IMR-90 (cell line): Measurements from ENCODE around the gene TNNT1. TPM values are rescaled to one million over a fixed set of nuclear protein-coding genes. Genes with fewer than 3 reads are reported as not detected.

Source experiments
- ATAC-seq: fragments of 200-7000 bp; cut with Tn5 transposase; 2 replicates; pipeline ENCODE4 v1.9.1; 2020; ENCODE audit warnings: low read depth, mild to moderate bottlenecking, moderate library complexity
- BruUV-seq: library from RNA; stranded (reverse); fragments of 400-500 nt; replicated peaks from 2 replicates; lab custom pipeline; 2021; lab: Mats Ljungman, UMichigan
- CTCF ChIA-PET: fragments of 300-600 bp; formaldehyde crosslinking; extraction: SDS; loops from one replicate; lab custom pipeline; 2021; ENCODE audit warnings: antibody characterized with exemption; lab: Yijun Ruan, JAX
- POLR2A ChIA-PET: fragments of 300-600 bp; sonication (Branson Sonifier 250); formaldehyde crosslinking; loops from one replicate; lab custom pipeline; 2022; ENCODE audit warnings: antibody characterized with exemption; ENCODE audit not compliant: unreplicated experiment; lab: Charles Lee
- DNase-seq: peaks from one replicate; pipeline ENCODE4 v3.0.0; 2013
- H2AFZ ChIP-seq: replicated peaks from 2 replicates; pipeline ENCODE3; 2013; ENCODE audit warnings: low read length, mild to moderate bottlenecking; ENCODE audit not compliant: poor library complexity
- H2AK5ac ChIP-seq: 2 replicates; pipeline ENCODE4 v1.6.1; 2013; ENCODE audit warnings: low read depth, low read length, inconsistent platforms
- H2AK9ac ChIP-seq: replicated peaks from 2 replicates; pipeline ENCODE3; 2013; ENCODE audit warnings: mild to moderate bottlenecking, low read depth, low read length, moderate library complexity; ENCODE audit not compliant: poor library complexity
- H2BK120ac ChIP-seq: 2 replicates; pipeline ENCODE4 v1.6.1; 2013; ENCODE audit warnings: low read depth, low read length, inconsistent platforms
- H2BK15ac ChIP-seq: 3 replicates; pipeline ENCODE4 v1.6.1; 2013; ENCODE audit warnings: low read depth, low read length, inconsistent platforms
- H2BK20ac ChIP-seq: 2 replicates; pipeline ENCODE4 v1.6.1; 2013; ENCODE audit warnings: low read depth, mild to moderate bottlenecking, inconsistent platforms, low read length, moderate library complexity
- H2BK5ac ChIP-seq: 2 replicates; pipeline ENCODE4 v1.6.1; 2013; ENCODE audit warnings: mild to moderate bottlenecking, low read depth, low read length, inconsistent platforms; ENCODE audit not compliant: poor library complexity, severe bottlenecking
- H3K14ac ChIP-seq: replicated peaks from 2 replicates; pipeline ENCODE4 v1.6.1; 2013; ENCODE audit warnings: low read depth, low read length, inconsistent platforms
- H3K18ac ChIP-seq: 2 replicates; pipeline ENCODE4 v1.6.1; 2013; ENCODE audit warnings: low read depth, low read length, control low read depth
- H3K23ac ChIP-seq: 2 replicates; pipeline ENCODE4 v1.6.1; 2013; ENCODE audit warnings: low read depth, low read length, inconsistent platforms
- H3K27ac ChIP-seq: 2 replicates; pipeline ENCODE4 v1.5.1; 2013; ENCODE audit warnings: mild to moderate bottlenecking, control low read depth, low read length; ENCODE audit not compliant: insufficient read depth
- H3K27me3 ChIP-seq: 2 replicates; pipeline ENCODE4 v1.6.1; 2013; ENCODE audit warnings: low read length; ENCODE audit not compliant: control insufficient read depth, insufficient read depth
- H3K36me3 ChIP-seq: 2 replicates; pipeline ENCODE4 v1.6.1; 2013; ENCODE audit warnings: low read length, mixed read lengths; ENCODE audit not compliant: control insufficient read depth, insufficient read depth
- H3K4ac ChIP-seq: 2 replicates; pipeline ENCODE4 v1.6.1; 2013; ENCODE audit warnings: low read depth, low read length, inconsistent platforms
- H3K4me1 ChIP-seq: 2 replicates; pipeline ENCODE4 v1.6.1; 2013; ENCODE audit warnings: low read length, mixed read lengths; ENCODE audit not compliant: control insufficient read depth, insufficient read depth
- H3K4me2 ChIP-seq: 2 replicates; pipeline ENCODE4 v1.6.1; 2013; ENCODE audit warnings: low read depth, mild to moderate bottlenecking, control low read depth, low read length, moderate library complexity
- H3K4me3 ChIP-seq: 2 replicates; pipeline ENCODE4 v1.5.1; 2013; ENCODE audit warnings: low read depth, mild to moderate bottlenecking, control low read depth, low read length, moderate library complexity; ENCODE audit not compliant: insufficient read depth
- H3K56ac ChIP-seq: 2 replicates; pipeline ENCODE4 v1.6.1; 2013; ENCODE audit warnings: low read length, inconsistent platforms; ENCODE audit not compliant: insufficient read depth; ENCODE audit errors: extremely low read depth
- H3K79me1 ChIP-seq, 2 experiments: 2 replicates each; pipeline ENCODE4 v1.6.1; 2013; ENCODE audit warnings: low read length in 2 of 2, inconsistent platforms in 1 of 2, low read depth in 1 of 2
- H3K9ac ChIP-seq: 2 replicates; pipeline ENCODE4 v1.6.1; 2013; ENCODE audit warnings: low read depth, low read length, control low read depth
- H3K9me1 ChIP-seq: 2 replicates; pipeline ENCODE4 v1.6.1; 2013; ENCODE audit warnings: low read length, inconsistent platforms; ENCODE audit not compliant: insufficient read depth
- H3K9me3 ChIP-seq: 2 replicates; pipeline ENCODE4 v1.6.1; 2013; ENCODE audit warnings: low read length; ENCODE audit not compliant: control insufficient read depth, insufficient read depth
- H4K20me1 ChIP-seq: 2 replicates; pipeline ENCODE4 v1.6.1; 2013; ENCODE audit warnings: low read length, inconsistent platforms; ENCODE audit not compliant: insufficient read depth
- H4K5ac ChIP-seq: 2 replicates; pipeline ENCODE4 v1.6.1; 2013; ENCODE audit warnings: mild to moderate bottlenecking, low read depth, low read length, control low read depth
- H4K8ac ChIP-seq, 2 experiments: 2 replicates each; pipeline ENCODE4 v1.6.1; 2013; ENCODE audit warnings: low read depth in 2 of 2, low read length in 2 of 2, control low read depth in 1 of 2, inconsistent platforms in 1 of 2
- H4K91ac ChIP-seq: 2 replicates; pipeline ENCODE4 v1.6.1; 2013; ENCODE audit warnings: low read depth, low read length, inconsistent platforms; ENCODE audit not compliant: insufficient read depth
- MAZ ChIP-seq: IDR thresholded peaks from 2 replicates; pipeline ENCODE4 v1.6.1; 2012; ENCODE audit warnings: low read depth, mild to moderate bottlenecking, low read length, improper control_type of control experiment, moderate library complexity, borderline replicate concordance
- NFE2L2 ChIP-seq: fragments of 150-350 bp; IDR thresholded peaks from 2 replicates; pipeline ENCODE4 v1.6.1; 2016; ENCODE audit warnings: low read depth, mild to moderate bottlenecking, low read length
- WGBS, 2 experiments: methylation state at CpG; one replicate each; pipeline versions ENCODE4 v1.1.5 to v1.1.7; 2013; ENCODE audit warnings: missing lambda C conversion rate in 2 of 2; ENCODE audit not compliant: insufficient read length in 1 of 2; ENCODE audit errors: extremely low coverage in 2 of 2; 5-methylcytosine and 5-hydroxymethylcytosine counted together
- dilution Hi-C: fragments of 300-500 bp; cut with HindIII; formaldehyde crosslinking; loops from one replicate; pipeline ENCODE4 v1.14.3; 2018; ENCODE audit warnings: low sequenced_read_pairs; ENCODE audit not compliant: unreplicated experiment
- in situ Hi-C: fragments of 300-500 bp; cut with MboI; formaldehyde crosslinking; loops from 3 replicates; pipeline ENCODE4 v1.14.3; 2019; ENCODE audit warnings: low sequenced_read_pairs, inconsistent platforms, mixed read lengths
- intact Hi-C: fragments of 100-400 bp; cut with micrococcal nuclease; formaldehyde crosslinking; loops from 2 replicates; pipeline ENCODE4 v1.10.0; 2022
- microRNA-seq, 2 experiments: library from miRNA; stranded (forward) in 1 of 2; unstranded in 1 of 2; fragments of 10-50 nt in 1 of 2; fragments of <30 nt in 1 of 2; gene quantifications in 1 of 2; microRNA quantifications in 1 of 2; one replicate each; pipeline versions ENCODE3 to v1.1.0; 2013 to 2020; ENCODE audit not compliant: insufficient read depth in 1 of 2, insufficient read length in 1 of 2, unreplicated experiment in 1 of 2
- polyA plus RNA-seq, 3 experiments: library from polyadenylated mRNA; depleted of rRNA; stranded (reverse); fragments of >200 nt; gene quantifications; 2 replicates each; pipeline ENCODE4 v1.2.3, GENCODE V29; 2012; ENCODE audit warnings: low replicate concordance in 1 of 3
- small RNA-seq, 5 experiments: library from RNA; depleted of rRNA; stranded (forward); fragments of <200 nt; gene quantifications; one replicate each; pipeline ENCODE3, GENCODE V24; 2012
- total RNA-seq: library from RNA; depleted of rRNA; stranded (reverse); fragments of >200 nt; gene quantifications from 2 replicates; pipeline ENCODE4 v1.2.3, GENCODE V29; 2012; rRNA removed

TNNT1 gene
- total and polyA plus RNA-seq, 2 of the 4 experiments (the other 2 are of a cell fraction): 1.3 to 2.6 TPM

DNA sequence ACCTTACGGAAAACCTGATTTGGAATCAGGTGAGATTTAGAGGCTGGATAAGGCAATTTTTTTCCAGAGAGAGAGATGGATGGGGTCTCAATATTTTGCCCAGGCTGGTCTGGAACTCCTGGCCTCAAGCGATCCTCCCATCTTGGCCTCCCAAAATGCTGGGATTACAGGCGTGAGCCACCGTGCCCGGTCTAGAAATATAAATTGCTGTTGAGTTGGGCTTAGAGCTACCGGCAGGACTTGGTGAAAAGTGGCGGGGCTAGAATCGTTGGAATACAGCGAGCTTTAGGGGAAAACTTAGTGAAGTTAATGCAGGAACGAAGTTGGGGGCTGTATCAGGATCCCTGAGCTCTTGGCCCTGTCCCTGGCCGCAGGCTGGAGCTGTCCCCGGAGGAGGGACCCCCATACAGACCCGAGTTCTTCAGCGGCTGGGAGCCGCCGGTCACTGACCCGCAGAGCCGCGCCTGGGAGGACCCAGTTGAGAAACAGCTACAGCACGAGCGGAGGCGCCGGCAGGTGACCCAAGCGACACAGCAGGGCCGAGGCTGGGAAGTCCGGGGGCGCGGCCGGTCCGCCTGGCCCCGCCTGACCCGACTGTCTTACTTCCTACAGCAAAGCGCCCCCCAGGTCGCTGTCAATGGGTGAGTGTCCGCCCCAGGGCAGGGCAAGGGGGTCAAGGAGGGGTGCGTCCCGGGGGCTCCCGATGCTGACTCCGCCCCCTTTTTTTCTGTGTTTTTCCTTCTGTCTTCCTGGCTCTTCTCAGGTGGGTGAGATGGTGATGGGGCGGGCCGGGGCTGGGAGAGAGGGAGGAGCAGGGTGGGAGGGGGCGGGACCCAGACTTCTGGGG, 65.8 kb downstream of the TNNT1 start:
- Histone ChIP-seq H3K27me3 (peaks cover 57% of the 10 kb centered on the region), H2BK15ac (no peak overlapping the region), H4K8ac (no peak overlapping the region), H3K4me2 (no peak overlapping the region), H4K91ac (no peak overlapping the region), H2AFZ (no peak overlapping the region), H3K18ac (no peak overlapping the region), H2BK5ac (no peak overlapping the region), H2AK9ac (peak overlapping the region; percentile 15), H3K56ac (no peak overlapping the region), H4K5ac (no peak overlapping the region), H3K4ac (no peak overlapping the region), H3K9ac (no peak overlapping the region), H3K27ac (no peak overlapping the region), H3K36me3 (no peaks in the 10 kb centered on the region), H3K9me3 (peaks cover 7% of the 10 kb centered on the region; the same call in 1 of the 2 replicates), H3K23ac (no peak overlapping the region), H3K4me3 (no peak overlapping the region), H3K14ac (no peak overlapping the region), H3K79me1 (peaks cover 0 to 5% of the 10 kb centered on the region in 2 experiments; a peak in 2 of 4 replicates), H3K9me1 (peaks cover 4% of the 10 kb centered on the region), H3K4me1 (peaks cover 16% of the 10 kb centered on the region; the same call in 1 of the 2 replicates), H2AK5ac (no peak overlapping the region), H2BK120ac (no peak overlapping the region), H4K20me1 (peaks cover 23% of the 10 kb centered on the region), H2BK20ac (no peak overlapping the region)
- CTCF ChIA-PET: no interaction called here
- intact Hi-C loops (loop anchor here (10.0 kb wide), 1 partner anchor 618 kb away; the partner anchor contains the start of gene LENG9), dilution Hi-C loops (no loop called here), in situ Hi-C loops (no loop called here)
- ATAC-seq (no peak), DNase-seq (no peak)
- WGBS, 2 experiments: 86% methylated on average over 1 of the region's 42 CpGs; no CpG with 5 or more reads in 1 of the 2 experiments
- POLR2A ChIA-PET: no interaction called here
- BruUV-seq: no TSS peak
- no peak for TF ChIP-seq MAZ
- TF ChIP-seq NFE2L2: no peak

Small RNA genes within 50 kb of the gene (microRNA-seq; reads per million reads assigned to microRNA genes)
- gene MIR7975 (ENCODE audit: insufficient read depth in 1 of 2, insufficient read length in 1 of 2, unreplicated experiment in 1 of 2) (0 reads per million in 2 experiments), gene RF01210 (ENCODE audit: insufficient read depth, insufficient read length) (not detected)

Small RNA genes within 50 kb of the gene (small RNA-seq; reads per million reads assigned to genes)
- gene MIR7975 (0 reads per million in 5 experiments), gene RF01210 (0 reads per million in 5 experiments)

Other genes starting within 250 kb of the TNNT1 start
- gene NCR1, start 243.1 kb downstream of the TNNT1 start, total RNA-seq: not detected in 2 replicates
- not detected in 2 replicates for gene NCR1, start 243.1 kb downstream of the TNNT1 start, polyA plus RNA-seq (2012; rRNA removed)
- gene NLRP7, start 201.7 kb downstream of the TNNT1 start, total RNA-seq: not detected in 2 replicates
- gene NLRP7, start 201.7 kb downstream of the TNNT1 start, polyA plus RNA-seq (2012; rRNA removed): not detected in 2 replicates
- gene NLRP2, start 182.8 kb downstream of the TNNT1 start, total RNA-seq: not detected in 2 replicates
- gene NLRP2, start 182.8 kb downstream of the TNNT1 start, polyA plus RNA-seq (2012; rRNA removed): not detected in 2 replicates
- gene GP6, start 110.9 kb downstream of the TNNT1 start, total RNA-seq: not detected in 2 replicates
- gene GP6, start 110.9 kb downstream of the TNNT1 start, polyA plus RNA-seq (2012; rRNA removed): 0.03 TPM in 1 of 2 replicates, not detected in the other
- 7.5 and 8.3 TPM in 2 replicates for gene RDH13, start 86.1 kb downstream of the TNNT1 start, total RNA-seq
- 6.9 and 7.8 TPM in 2 replicates for gene RDH13, start 86.1 kb downstream of the TNNT1 start, polyA plus RNA-seq (2012; rRNA removed)
- 0.90 and 1.9 TPM in 2 replicates for gene EPS8L1, start 73.3 kb downstream of the TNNT1 start, total RNA-seq
- gene EPS8L1, start 73.3 kb downstream of the TNNT1 start, polyA plus RNA-seq (2012; rRNA removed): 2.9 and 3.1 TPM in 2 replicates
- gene PPP1R12C, start 31.6 kb downstream of the TNNT1 start, total RNA-seq: 21.1 and 21.5 TPM in 2 replicates
- 81.4 and 104 TPM in 2 replicates for gene PPP1R12C, start 31.6 kb downstream of the TNNT1 start, polyA plus RNA-seq (2012; rRNA removed)
- gene TNNI3, start 8.5 kb upstream of the TNNT1 start, total RNA-seq: not detected in 2 replicates
- gene TNNI3, start 8.5 kb upstream of the TNNT1 start, polyA plus RNA-seq (2012; rRNA removed): not detected in 2 replicates
- 0.28 TPM in 1 of 2 replicates, not detected in the other for gene DNAAF3, start 17.4 kb upstream of the TNNT1 start, total RNA-seq
- gene DNAAF3, start 17.4 kb upstream of the TNNT1 start, polyA plus RNA-seq (2012; rRNA removed): 0.34 TPM in 2 replicates
- under 0.01 TPM in 2 replicates for gene SYT5, start 31.1 kb upstream of the TNNT1 start, total RNA-seq
- 0.15 TPM in 1 of 2 replicates, not detected in the other for gene SYT5, start 31.1 kb upstream of the TNNT1 start, polyA plus RNA-seq (2012; rRNA removed)
- gene PTPRH, start 60.3 kb upstream of the TNNT1 start, total RNA-seq: 1.7 and 3.4 TPM in 2 replicates
- gene PTPRH, start 60.3 kb upstream of the TNNT1 start, polyA plus RNA-seq (2012; rRNA removed): 1.3 and 1.7 TPM in 2 replicates
- gene TMEM86B, start 79.6 kb upstream of the TNNT1 start, total RNA-seq: 0.18 and 0.28 TPM in 2 replicates
- gene TMEM86B, start 79.6 kb upstream of the TNNT1 start, polyA plus RNA-seq (2012; rRNA removed): 2.4 TPM in 2 replicates
- 19.9 and 20.0 TPM in 2 replicates for gene PPP6R1, start 109.8 kb upstream of the TNNT1 start, total RNA-seq
- gene PPP6R1, start 109.8 kb upstream of the TNNT1 start, polyA plus RNA-seq (2012; rRNA removed): 50.1 and 50.2 TPM in 2 replicates
- gene HSPBP1, start 130.9 kb upstream of the TNNT1 start, total RNA-seq: 19.7 and 21.0 TPM in 2 replicates
- 43.2 and 52.5 TPM in 2 replicates for gene HSPBP1, start 130.9 kb upstream of the TNNT1 start, polyA plus RNA-seq (2012; rRNA removed)
- gene BRSK1, start 134.8 kb upstream of the TNNT1 start, total RNA-seq: 1.9 and 2.5 TPM in 2 replicates
- 22.3 and 31.1 TPM in 2 replicates for gene BRSK1, start 134.8 kb upstream of the TNNT1 start, polyA plus RNA-seq (2012; rRNA removed)
- gene TMEM150B, start 176.1 kb upstream of the TNNT1 start, total RNA-seq: not detected in 2 replicates
- not detected in 2 replicates for gene TMEM150B, start 176.1 kb upstream of the TNNT1 start, polyA plus RNA-seq (2012; rRNA removed)
- gene KMT5C, start 190.7 kb upstream of the TNNT1 start, total RNA-seq: 1.8 and 1.9 TPM in 2 replicates
- gene KMT5C, start 190.7 kb upstream of the TNNT1 start, polyA plus RNA-seq (2012; rRNA removed): 5.9 and 6.9 TPM in 2 replicates
- not detected in 2 replicates for gene COX6B2, start 205.5 kb upstream of the TNNT1 start, total RNA-seq
- 0.19 and 0.39 TPM in 2 replicates for gene COX6B2, start 205.5 kb upstream of the TNNT1 start, polyA plus RNA-seq (2012; rRNA removed)
- not detected in 2 replicates for gene GARIN5B, start 214.1 kb upstream of the TNNT1 start, total RNA-seq
- gene GARIN5B, start 214.1 kb upstream of the TNNT1 start, polyA plus RNA-seq (2012; rRNA removed): not detected in 2 replicates
- 14.3 and 15.6 TPM in 2 replicates for gene IL11, start 221.3 kb upstream of the TNNT1 start, total RNA-seq
- 33.6 and 38.9 TPM in 2 replicates for gene IL11, start 221.3 kb upstream of the TNNT1 start, polyA plus RNA-seq (2012; rRNA removed)
- not detected in 2 replicates for gene TMEM190, start 227.6 kb upstream of the TNNT1 start, total RNA-seq
- gene TMEM190, start 227.6 kb upstream of the TNNT1 start, polyA plus RNA-seq (2012; rRNA removed): 1.4 and 1.6 TPM in 2 replicates
- not detected in 2 replicates for gene TMEM238, start 235.1 kb upstream of the TNNT1 start, total RNA-seq
- not detected in 2 replicates for gene TMEM238, start 235.1 kb upstream of the TNNT1 start, polyA plus RNA-seq (2012; rRNA removed)
- 386 and 998 TPM in 2 replicates for gene RPL28, start 236.7 kb upstream of the TNNT1 start, total RNA-seq
- gene RPL28, start 236.7 kb upstream of the TNNT1 start, polyA plus RNA-seq (2012; rRNA removed): 1,428 and 1,693 TPM in 2 replicates